ENCODE measurements around the gene PALMD.

GRCh38 chr1:99660496-99660895, 14.6 kb downstream of the PALMD start:
- TF ChIP-seq CTCF (IDR thresholded peaks at IDR 0.05), result no peak
- TF ChIP-seq POLR2AphosphoS5 (IDR thresholded peaks at IDR 0.05; ENCODE audit: low read depth, low read length), result no peak

Data from Panc1 (cell line).